NCI-H128 (cell line): Measurements from ENCODE around the gene TGIF2LY.
"Not testable (repeated sequence)": the region's sequence is repeated elsewhere in the genome, so short reads cannot be mapped to it uniquely, and the experiment has no call there.

Source experiments
- DNase-seq: peaks from one replicate; lab custom pipeline; 2025; ENCODE audit not compliant: unreplicated experiment; lab: John Stamatoyannopoulos, UW

Gene TGIF2LY

GRCh38 chrY:3578767-3579166 lies at the start of gene TGIF2LY:
Gene TGIF2LY, plus strand, starts transcription at chrY:3579067. Its CDS starts 178 bp downstream, at chrY:3579245.
- DNase-seq = not testable (repeated sequence)
